ENCODE measurements around the gene RGS10.

The RGS10 gene

DNA sequence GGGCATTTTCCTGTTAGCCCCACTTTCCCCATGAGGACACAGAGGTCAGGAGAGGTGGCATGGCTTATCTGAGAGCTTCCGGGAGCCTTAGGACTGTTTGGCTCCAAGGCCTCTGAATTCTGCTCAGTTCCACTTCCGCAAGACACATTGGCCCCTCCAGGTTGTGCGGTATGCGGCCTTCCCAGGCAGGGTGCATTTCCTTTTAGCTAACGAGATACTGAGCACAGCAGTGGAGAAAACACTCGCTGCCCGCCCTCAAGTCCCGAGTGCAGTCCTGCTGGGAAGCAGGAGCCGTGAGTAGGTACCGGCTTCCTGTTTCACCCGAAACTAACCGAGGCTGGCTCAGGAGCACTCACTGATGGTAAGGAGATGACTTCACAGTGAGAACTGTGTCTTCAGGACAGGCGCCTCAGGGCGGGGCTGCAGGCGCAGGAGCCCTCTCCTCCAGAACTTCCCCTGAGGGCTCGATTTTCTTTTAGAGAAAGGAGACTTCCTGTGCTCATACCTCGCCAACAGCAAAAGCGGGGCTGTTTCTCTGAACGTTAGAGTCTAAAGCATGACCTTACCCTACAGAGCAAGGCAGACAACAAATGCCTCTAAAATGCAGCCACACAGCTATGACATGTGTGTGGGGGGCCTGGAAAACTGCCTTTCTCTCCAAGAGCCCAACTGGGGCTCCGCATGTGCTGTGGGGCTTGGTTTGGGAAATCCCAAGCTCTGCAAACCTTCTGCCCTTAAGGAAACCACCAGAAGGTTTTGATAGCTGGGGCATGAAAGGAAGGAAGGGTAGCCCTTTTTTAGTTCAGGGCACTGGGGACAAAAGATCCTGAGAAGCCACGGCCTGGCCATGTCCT is 25.9 kb downstream of the RGS10 start:
- DNase-seq, result peak; percentile 78
- peak; percentile 89 for ATAC-seq (ENCODE audit: insufficient read depth, low read depth)
- H3K4me3 ChIP-seq (ENCODE audit: low read depth in 1 of 2, low read length in 2 of 2), result peak overlapping the region in 1 of 2 experiments; percentile 34; a peak in 2 of 4 replicates
- peak overlapping the region; percentile 56 for H3K4me2 ChIP-seq (ENCODE audit: insufficient read depth, low read length)
- peaks cover 47% of the 10 kb centered on the region for H3K4me1 ChIP-seq (ENCODE audit: insufficient read depth, low read length)
- peak overlapping the region; percentile 85 for H3K27ac ChIP-seq (ENCODE audit: low read length)
- no peaks in the 10 kb centered on the region for H3K27me3 ChIP-seq (ENCODE audit: insufficient read depth, low read length, poor library complexity)
- H3K79me2 ChIP-seq (ENCODE audit: insufficient read depth, low read length), result no peaks in the 10 kb centered on the region
- H3K9me3 ChIP-seq (ENCODE audit: insufficient read depth, low read length, severe bottlenecking), result no peaks in the 10 kb centered on the region
- peak overlapping the region; percentile 61 for H2AFZ ChIP-seq (ENCODE audit: low read depth, low read length)
- TF ChIP-seq EZH2 (IDR thresholded peaks at IDR 0.05; ENCODE audit: borderline replicate concordance, low read depth, low read length, severe bottlenecking), result no peak
- TF ChIP-seq, protein P1, sequence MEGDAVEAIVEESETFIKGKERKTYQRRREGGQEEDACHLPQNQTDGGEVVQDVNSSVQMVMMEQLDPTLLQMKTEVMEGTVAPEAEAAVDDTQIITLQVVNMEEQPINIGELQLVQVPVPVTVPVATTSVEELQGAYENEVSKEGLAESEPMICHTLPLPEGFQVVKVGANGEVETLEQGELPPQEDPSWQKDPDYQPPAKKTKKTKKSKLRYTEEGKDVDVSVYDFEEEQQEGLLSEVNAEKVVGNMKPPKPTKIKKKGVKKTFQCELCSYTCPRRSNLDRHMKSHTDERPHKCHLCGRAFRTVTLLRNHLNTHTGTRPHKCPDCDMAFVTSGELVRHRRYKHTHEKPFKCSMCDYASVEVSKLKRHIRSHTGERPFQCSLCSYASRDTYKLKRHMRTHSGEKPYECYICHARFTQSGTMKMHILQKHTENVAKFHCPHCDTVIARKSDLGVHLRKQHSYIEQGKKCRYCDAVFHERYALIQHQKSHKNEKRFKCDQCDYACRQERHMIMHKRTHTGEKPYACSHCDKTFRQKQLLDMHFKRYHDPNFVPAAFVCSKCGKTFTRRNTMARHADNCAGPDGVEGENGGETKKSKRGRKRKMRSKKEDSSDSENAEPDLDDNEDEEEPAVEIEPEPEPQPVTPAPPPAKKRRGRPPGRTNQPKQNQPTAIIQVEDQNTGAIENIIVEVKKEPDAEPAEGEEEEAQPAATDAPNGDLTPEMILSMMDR (IDR thresholded peaks at IDR 0.05; ENCODE audit: borderline replicate concordance, extremely low read depth, low read length, poor library complexity, severe bottlenecking), result peak; percentile 19
- H3K9ac ChIP-seq (ENCODE audit: low read depth, low read length), result peak overlapping the region; percentile 54
- H4K20me1 ChIP-seq (ENCODE audit: insufficient read depth, low read length), result no peaks in the 10 kb centered on the region
- H3K36me3 ChIP-seq (ENCODE audit: insufficient read depth, low read length), result peaks cover 41% of the 10 kb centered on the region

DNA sequence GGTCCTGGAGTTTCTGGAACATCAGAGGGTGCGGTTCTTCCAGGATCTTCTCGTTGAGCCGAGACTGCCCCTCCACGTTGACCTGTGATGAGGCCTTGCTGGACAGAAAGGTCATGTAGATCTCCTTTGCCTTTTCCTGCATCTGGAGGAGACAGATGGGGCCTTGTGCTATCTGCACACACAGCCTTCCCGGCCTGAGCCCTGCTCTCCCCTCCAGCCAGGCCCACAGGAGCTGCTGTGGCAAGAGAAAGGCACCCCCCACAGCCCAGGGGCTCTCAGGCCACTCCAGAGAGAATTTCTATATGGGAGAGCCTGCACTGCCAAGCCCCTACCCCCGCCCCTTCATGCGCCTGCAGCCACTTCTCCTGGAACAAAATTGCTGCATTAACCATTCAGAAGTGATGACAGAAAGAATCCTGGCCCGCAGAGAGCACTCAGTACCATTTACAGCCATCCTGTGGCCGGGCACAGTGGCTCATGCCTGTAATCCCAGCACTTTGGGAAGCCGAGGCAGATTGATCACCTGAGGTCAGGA is 26.9 kb downstream of the RGS10 start:
- peaks cover 49% of the 10 kb centered on the region for H3K36me3 ChIP-seq (ENCODE audit: insufficient read depth, low read length)
- DNase-seq (no peak), ATAC-seq (ENCODE audit: insufficient read depth, low read depth) (no peak)
- H3K79me2 ChIP-seq (ENCODE audit: insufficient read depth, low read length), result no peaks in the 10 kb centered on the region
- no peaks in the 10 kb centered on the region for H3K27me3 ChIP-seq (ENCODE audit: insufficient read depth, low read length, poor library complexity)
- H3K4me3 ChIP-seq (ENCODE audit: low read depth in 1 of 2, low read length in 2 of 2), result no peak overlapping the region
- no peaks in the 10 kb centered on the region for H4K20me1 ChIP-seq (ENCODE audit: insufficient read depth, low read length)
- H2AFZ ChIP-seq (ENCODE audit: low read depth, low read length), result no peak overlapping the region
- H3K27ac ChIP-seq (ENCODE audit: low read length), result peak overlapping the region; percentile 85
- H3K4me2 ChIP-seq (ENCODE audit: insufficient read depth, low read length), result peak overlapping the region; percentile 56; the same call in 1 of the 2 replicates
- TF ChIP-seq, protein P1 (IDR thresholded peaks at IDR 0.05; ENCODE audit: borderline replicate concordance, extremely low read depth, low read length, poor library complexity, severe bottlenecking), result no peak
- TF ChIP-seq EZH2 (IDR thresholded peaks at IDR 0.05; ENCODE audit: borderline replicate concordance, low read depth, low read length, severe bottlenecking), result no peak
- H3K9ac ChIP-seq (ENCODE audit: low read depth, low read length), result peak overlapping the region; percentile 54; the same call in 1 of the 2 replicates
- no peaks in the 10 kb centered on the region for H3K9me3 ChIP-seq (ENCODE audit: insufficient read depth, low read length, severe bottlenecking)
- H3K4me1 ChIP-seq (ENCODE audit: insufficient read depth, low read length), result peaks cover 47% of the 10 kb centered on the region

DNA sequence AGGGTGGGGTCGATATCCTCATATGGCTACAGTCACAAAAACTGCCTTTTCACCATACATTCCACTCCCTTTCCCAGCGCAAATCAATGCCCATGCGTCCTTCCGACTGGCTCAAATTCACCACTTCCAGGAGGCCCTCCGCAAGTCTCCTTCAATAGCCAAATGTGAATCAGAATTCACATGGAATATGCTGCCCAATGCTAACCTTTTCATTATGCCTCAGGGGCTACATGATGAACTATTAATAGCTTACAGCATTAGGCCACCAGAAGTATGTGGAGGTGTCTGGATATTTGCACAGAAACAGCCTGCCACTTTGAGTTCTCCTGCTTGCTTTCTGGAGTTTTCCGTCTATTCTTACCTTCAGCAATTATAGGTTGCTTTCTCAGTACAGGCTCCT is 27.7 kb downstream of the RGS10 start:
- Histone ChIP-seq H4K20me1 (ENCODE audit: insufficient read depth, low read length) (no peaks in the 10 kb centered on the region), H3K9me3 (ENCODE audit: insufficient read depth, low read length, severe bottlenecking) (no peaks in the 10 kb centered on the region), H3K79me2 (ENCODE audit: insufficient read depth, low read length) (no peaks in the 10 kb centered on the region), H3K4me1 (ENCODE audit: insufficient read depth, low read length) (peaks cover 43% of the 10 kb centered on the region), H3K4me3 (ENCODE audit: low read depth in 1 of 2, low read length in 2 of 2) (no peak overlapping the region), H3K4me2 (ENCODE audit: insufficient read depth, low read length) (no peak overlapping the region), H3K9ac (ENCODE audit: low read depth, low read length) (no peak overlapping the region), H2AFZ (ENCODE audit: low read depth, low read length) (no peak overlapping the region), H3K36me3 (ENCODE audit: insufficient read depth, low read length) (peaks cover 52% of the 10 kb centered on the region), H3K27me3 (ENCODE audit: insufficient read depth, low read length, poor library complexity) (no peaks in the 10 kb centered on the region), H3K27ac (ENCODE audit: low read length) (peak overlapping the region; percentile 85; the same call in 1 of the 2 replicates)
- TF ChIP-seq, protein P1 (IDR thresholded peaks at IDR 0.05; ENCODE audit: borderline replicate concordance, extremely low read depth, low read length, poor library complexity, severe bottlenecking), result no peak
- no peak for TF ChIP-seq EZH2 (IDR thresholded peaks at IDR 0.05; ENCODE audit: borderline replicate concordance, low read depth, low read length, severe bottlenecking)
- ATAC-seq (ENCODE audit: insufficient read depth, low read depth) (no peak), DNase-seq (no peak)

Data from DND-41 (cell line).